Fibroblast of lung (primary cell): ENCODE data around the gene PIK3C2G. TPM values are rescaled to one million over a fixed set of nuclear protein-coding genes. Genes with fewer than 3 reads are reported as not detected.

Experiments used
- DNase-seq, 2 donors: peaks; one replicate each; pipeline versions ENCODE4 v3.0.0 to v3.0.0-alpha.2; 2010; ENCODE audit warnings: low read depth in 2 of 2
- H2AFZ ChIP-seq: 2 replicates; pipeline ENCODE4 v1.5.1; 2012; ENCODE audit warnings: low read length, control low read depth, inconsistent platforms
- H3K27ac ChIP-seq: 2 replicates; pipeline ENCODE4 v1.5.1; 2011; ENCODE audit warnings: low read length, control low read depth; ENCODE audit not compliant: insufficient read depth
- H3K27me3 ChIP-seq: 2 replicates; pipeline ENCODE4 v1.5.1; 2011; ENCODE audit warnings: mild to moderate bottlenecking, low read length; ENCODE audit not compliant: control insufficient read depth, insufficient read depth
- H3K36me3 ChIP-seq: 2 replicates; pipeline ENCODE4 v1.5.1; 2011; ENCODE audit warnings: low read length; ENCODE audit not compliant: control insufficient read depth, insufficient read depth
- H3K4me1 ChIP-seq: 2 replicates; pipeline ENCODE4 v1.5.1; 2011; ENCODE audit warnings: low read length; ENCODE audit not compliant: control insufficient read depth, insufficient read depth; ENCODE audit errors: extremely low read depth
- H3K4me2 ChIP-seq: 2 replicates; pipeline ENCODE4 v1.5.1; 2011; ENCODE audit warnings: low read length, control low read depth; ENCODE audit not compliant: insufficient read depth; ENCODE audit errors: extremely low read depth
- H3K4me3 ChIP-seq, 4 experiments: fragments of 200-600 bp in 1 of 4; sonication (generic) in 1 of 4; replicated peaks in 1 of 4; 2 replicates each; pipeline ENCODE4 v1.5.1; 2011 to 2016; ENCODE audit warnings: low read length in 4 of 4, low read depth in 3 of 4, mild to moderate bottlenecking in 3 of 4, control low read depth in 2 of 4, inconsistent platforms in 1 of 4, mixed read lengths in 1 of 4; ENCODE audit not compliant: insufficient read depth in 1 of 4; ENCODE audit errors: control extremely low read depth in 1 of 4
- H3K79me2 ChIP-seq: 2 replicates; pipeline ENCODE4 v1.5.1; 2012; ENCODE audit warnings: mild to moderate bottlenecking, low read length, inconsistent platforms; ENCODE audit not compliant: control insufficient read depth, insufficient read depth
- H3K9ac ChIP-seq: 2 replicates; pipeline ENCODE4 v1.5.1; 2011; ENCODE audit warnings: mild to moderate bottlenecking, low read length, control low read depth; ENCODE audit not compliant: insufficient read depth
- H3K9me3 ChIP-seq: 2 replicates; pipeline ENCODE4 v1.5.1; 2012; ENCODE audit warnings: low read depth, low read length; ENCODE audit not compliant: control insufficient read depth, insufficient read depth
- H4K20me1 ChIP-seq: 2 replicates; pipeline ENCODE4 v1.5.1; 2011; ENCODE audit warnings: low read length; ENCODE audit not compliant: control insufficient read depth, insufficient read depth; ENCODE audit errors: extremely low read depth
- CTCF ChIP-seq, 2 donors: IDR thresholded peaks in 1 of 2; conservative IDR thresholded peaks in 1 of 2; 1 replicate in 1 of 2; 2 replicates in 1 of 2; pipeline ENCODE4 v1.5.1; 2011 to 2012; ENCODE audit warnings: low read length in 2 of 2, control low read depth in 1 of 2, inconsistent platforms in 1 of 2, low read depth in 1 of 2, mild to moderate bottlenecking in 1 of 2
- EZH2 ChIP-seq: IDR thresholded peaks from 2 replicates; pipeline ENCODE4 v1.5.1; 2012; ENCODE audit warnings: low read length, control low read depth, mild to moderate bottlenecking; ENCODE audit errors: missing control alignments
- polyA plus RNA-seq, 2 donors: library from polyadenylated mRNA; depleted of rRNA in 1 of 2; stranded (reverse) in 1 of 2; unstranded in 1 of 2; fragments of >200 nt; gene quantifications; 2 replicates each; pipeline ENCODE4 v1.2.1, GENCODE V29; 2011 to 2012; ENCODE audit warnings: missing spikeins in 1 of 2
- total RNA-seq: library from RNA; depleted of rRNA; stranded (reverse); fragments of >200 nt; gene quantifications from 2 replicates; pipeline ENCODE4 v1.2.1, GENCODE V29; 2014

Gene PIK3C2G
- total and polyA plus RNA-seq, 2 donors (not counting 1 experiment from before 2014, with no cell fraction given), result not detected

- TF ChIP-seq CTCF (conservative IDR thresholded peaks at IDR 0.05 in 1 of 2, IDR thresholded peaks at IDR 0.05 in 1 of 2; ENCODE audit: low read depth in 1 of 2, low read length in 2 of 2) (no peak), EZH2 (no peak)
- DNase-seq, result no peak
Observed at GRCh38 chr12:18658829-18659228, 397.5 kb downstream of the PIK3C2G start.

GRCh38 chr12:18676141-18676540 is 414.8 kb downstream of the PIK3C2G start:
- no peak overlapping the region for H3K4me3 ChIP-seq
- H3K9me3 ChIP-seq, result no peaks in the 10 kb centered on the region
- H4K20me1 ChIP-seq, result no peaks in the 10 kb centered on the region
- no peak for TF ChIP-seq CTCF (conservative IDR thresholded peaks at IDR 0.05 in 1 of 2, IDR thresholded peaks at IDR 0.05 in 1 of 2; ENCODE audit: low read depth in 1 of 2, low read length in 2 of 2)
- no peak for TF ChIP-seq EZH2
- H3K4me2 ChIP-seq, result no peak overlapping the region
- no peak overlapping the region for H3K27ac ChIP-seq
- H3K79me2 ChIP-seq, result no peaks in the 10 kb centered on the region
- H3K36me3 ChIP-seq, result no peaks in the 10 kb centered on the region
- no peaks in the 10 kb centered on the region for H3K27me3 ChIP-seq
- no peak for DNase-seq
- no peak overlapping the region for H2AFZ ChIP-seq
- H3K4me1 ChIP-seq, result no peaks in the 10 kb centered on the region
- H3K9ac ChIP-seq, result no peak overlapping the region

More at GRCh38 chr12:18658829-18659228, 397.5 kb downstream of the PIK3C2G start:
- no peaks in the 10 kb centered on the region for H4K20me1 ChIP-seq
- no peaks in the 10 kb centered on the region for H3K36me3 ChIP-seq
- no peak overlapping the region for H3K27ac ChIP-seq
- no peaks in the 10 kb centered on the region for H3K4me1 ChIP-seq
- H3K4me2 ChIP-seq, result no peak overlapping the region
- no peak overlapping the region for H3K9ac ChIP-seq
- H3K9me3 ChIP-seq, result no peaks in the 10 kb centered on the region
- no peak overlapping the region for H2AFZ ChIP-seq
- H3K27me3 ChIP-seq, result no peaks in the 10 kb centered on the region
- no peaks in the 10 kb centered on the region for H3K79me2 ChIP-seq
- no peak overlapping the region for H3K4me3 ChIP-seq

- no peaks in the 10 kb centered on the region for H3K36me3 ChIP-seq
- no peaks in the 10 kb centered on the region for H4K20me1 ChIP-seq
- no peaks in the 10 kb centered on the region for H3K79me2 ChIP-seq
- DNase-seq, result peak in 1 of 2 donors; percentile 20
- H3K9me3 ChIP-seq, result no peaks in the 10 kb centered on the region
- no peak overlapping the region for H3K9ac ChIP-seq
- TF ChIP-seq CTCF (conservative IDR thresholded peaks at IDR 0.05 in 1 of 2, IDR thresholded peaks at IDR 0.05 in 1 of 2; ENCODE audit: low read depth in 1 of 2, low read length in 2 of 2), result no peak
- TF ChIP-seq EZH2, result no peak
- no peak overlapping the region for H3K4me2 ChIP-seq
- no peak overlapping the region for H3K4me3 ChIP-seq
- H3K4me1 ChIP-seq, result no peaks in the 10 kb centered on the region
- no peak overlapping the region for H3K27ac ChIP-seq
- no peaks in the 10 kb centered on the region for H3K27me3 ChIP-seq
- H2AFZ ChIP-seq, result peak overlapping the region; percentile 3
Observed at GRCh38 chr12:18676996-18677588, 415.8 kb downstream of the PIK3C2G start.
